H9 (cell line): ENCODE measurements around the gene UBR7. TPM values are rescaled to one million over a fixed set of nuclear protein-coding genes. Genes with fewer than 3 reads are reported as not detected.

Source experiments
- DNase-seq: peaks from one replicate; pipeline ENCODE4 v3.0.0-alpha.2; 2017
- H2AFZ ChIP-seq: one replicate; pipeline ENCODE4 v1.6.1; 2013; ENCODE audit warnings: mild to moderate bottlenecking, low read length, control low read depth, moderate library complexity
- H2AK5ac ChIP-seq: 2 replicates; pipeline ENCODE4 v1.6.1; 2013; ENCODE audit warnings: low read length, control low read depth, mixed read lengths; ENCODE audit not compliant: insufficient read length
- H2BK120ac ChIP-seq: one replicate; pipeline ENCODE4 v1.6.1; 2013; ENCODE audit warnings: low read depth, mild to moderate bottlenecking, low read length, control low read depth, inconsistent platforms; ENCODE audit not compliant: poor library complexity, severe bottlenecking
- H2BK12ac ChIP-seq: 2 replicates; pipeline ENCODE4 v1.6.1; 2013; ENCODE audit warnings: low read length, control low read depth, mixed read lengths, low read depth; ENCODE audit not compliant: insufficient read length
- H2BK15ac ChIP-seq: 2 replicates; pipeline ENCODE4 v1.6.1; 2013; ENCODE audit warnings: low read depth, low read length, control low read depth
- H2BK20ac ChIP-seq: one replicate; pipeline ENCODE4 v1.6.1; 2013; ENCODE audit warnings: low read depth, mild to moderate bottlenecking, low read length, control low read depth, inconsistent platforms; ENCODE audit not compliant: poor library complexity, severe bottlenecking
- H2BK5ac ChIP-seq: 2 replicates; pipeline ENCODE4 v1.6.1; 2013; ENCODE audit warnings: low read length, control low read depth, mixed read lengths; ENCODE audit not compliant: insufficient read length
- H3K14ac ChIP-seq: 2 replicates; pipeline ENCODE4 v1.6.1; 2013; ENCODE audit warnings: low read length, control low read depth; ENCODE audit not compliant: insufficient read depth
- H3K18ac ChIP-seq: 2 replicates; pipeline ENCODE4 v1.6.1; 2013; ENCODE audit warnings: low read depth, mild to moderate bottlenecking, mixed read lengths, low read length, control low read depth; ENCODE audit not compliant: insufficient read length
- H3K23ac ChIP-seq: 2 replicates; pipeline ENCODE4 v1.6.1; 2013; ENCODE audit warnings: low read length, control low read depth, mixed read lengths, low read depth; ENCODE audit not compliant: insufficient read length
- H3K23me2 ChIP-seq: 2 replicates; pipeline ENCODE4 v1.6.1; 2013; ENCODE audit warnings: low read depth, mild to moderate bottlenecking, mixed read lengths, low read length, control low read depth; ENCODE audit not compliant: insufficient read length, poor library complexity, severe bottlenecking
- H3K27ac ChIP-seq: 2 replicates; pipeline ENCODE4 v1.5.1; 2013; ENCODE audit warnings: low read length, control low read depth, mixed read lengths, low read depth; ENCODE audit not compliant: insufficient read length
- H3K27me3 ChIP-seq: 2 replicates; pipeline ENCODE4 v1.6.1; 2013; ENCODE audit warnings: low read length, control low read depth, inconsistent platforms; ENCODE audit not compliant: insufficient read depth
- H3K4ac ChIP-seq: 2 replicates; pipeline ENCODE4 v1.6.1; 2013; ENCODE audit warnings: low read depth, mild to moderate bottlenecking, control low read depth, inconsistent platforms, low read length, moderate library complexity
- H3K4me1 ChIP-seq: 2 replicates; pipeline ENCODE4 v1.6.1; 2013; ENCODE audit warnings: low read length, control low read depth, inconsistent platforms; ENCODE audit not compliant: insufficient read depth
- H3K4me2 ChIP-seq: 2 replicates; pipeline ENCODE4 v1.6.1; 2013; ENCODE audit warnings: low read length, control low read depth, mixed read lengths; ENCODE audit not compliant: insufficient read length, insufficient read depth
- H3K56ac ChIP-seq: 2 replicates; pipeline ENCODE4 v1.6.1; 2013; ENCODE audit warnings: low read depth, mild to moderate bottlenecking, mixed read lengths, low read length, control low read depth; ENCODE audit not compliant: insufficient read length
- H3K79me1 ChIP-seq: 2 replicates; pipeline ENCODE4 v1.6.1; 2013; ENCODE audit warnings: low read depth, mild to moderate bottlenecking, moderate library complexity, low read length, control low read depth, inconsistent platforms; ENCODE audit not compliant: insufficient read depth, poor library complexity, severe bottlenecking
- H3K79me2 ChIP-seq: 2 replicates; pipeline ENCODE4 v1.6.1; 2013; ENCODE audit warnings: low read length, control low read depth, inconsistent platforms; ENCODE audit not compliant: insufficient read depth
- H3K9ac ChIP-seq: 2 replicates; pipeline ENCODE4 v1.6.1; 2013; ENCODE audit warnings: low read length, control low read depth, mixed read lengths; ENCODE audit not compliant: insufficient read length; ENCODE audit errors: extremely low read depth
- H3K9me3 ChIP-seq: one replicate; pipeline ENCODE4 v1.6.1; 2013; ENCODE audit warnings: low read depth, low read length, inconsistent platforms; ENCODE audit not compliant: control insufficient read depth
- H3T11ph ChIP-seq: one replicate; pipeline ENCODE4 v1.6.1; 2013; ENCODE audit warnings: mild to moderate bottlenecking, low read length, control low read depth, inconsistent platforms
- H4K20me1 ChIP-seq: one replicate; pipeline ENCODE4 v1.6.1; 2013; ENCODE audit not compliant: control insufficient read depth, insufficient read length, insufficient read depth
- H4K5ac ChIP-seq: 2 replicates; pipeline ENCODE4 v1.6.1; 2013; ENCODE audit warnings: low read depth, mild to moderate bottlenecking, mixed read lengths, low read length, control low read depth; ENCODE audit not compliant: insufficient read length
- H4K8ac ChIP-seq: replicated peaks from 2 replicates; pipeline ENCODE4 v1.6.1; 2013; ENCODE audit warnings: low read length, control low read depth, mixed read lengths, low read depth; ENCODE audit not compliant: insufficient read length
- H4K91ac ChIP-seq: 2 replicates; pipeline ENCODE4 v1.6.1; 2013; ENCODE audit warnings: low read depth, mild to moderate bottlenecking, moderate library complexity, mixed read lengths, low read length, control low read depth; ENCODE audit not compliant: insufficient read length
- H3K27ac Mint-ChIP-seq, 3 experiments: 2 replicates in 2 of 3; 3 replicates in 1 of 3; pipeline ENCODE4 v1.8.0; 2020 to 2021; ENCODE audit warnings: mixed read lengths in 3 of 3, mild to moderate bottlenecking in 1 of 3, moderate library complexity in 1 of 3
- H3K27me3 Mint-ChIP-seq: 2 replicates; pipeline ENCODE4 v1.8.0; 2021; ENCODE audit warnings: low read depth, mild to moderate bottlenecking, moderate library complexity, mixed read lengths
- H3K36me3 Mint-ChIP-seq, 3 experiments: 2 replicates in 2 of 3; 3 replicates in 1 of 3; pipeline ENCODE4 v1.8.0; 2020 to 2021; ENCODE audit warnings: low read depth in 3 of 3, mixed read lengths in 3 of 3; ENCODE audit not compliant: insufficient read depth in 1 of 3
- H3K4me1 Mint-ChIP-seq, 2 experiments: 2 replicates each; pipeline ENCODE4 v1.8.0; 2020; ENCODE audit warnings: mixed read lengths in 2 of 2
- H3K4me3 Mint-ChIP-seq, 2 experiments: 2 replicates in 1 of 2; 3 replicates in 1 of 2; pipeline ENCODE4 v1.8.0; 2020 to 2021; ENCODE audit warnings: mild to moderate bottlenecking in 2 of 2, mixed read lengths in 2 of 2, moderate library complexity in 1 of 2
- H3K9me3 Mint-ChIP-seq, 2 experiments: 2 replicates in 1 of 2; 3 replicates in 1 of 2; pipeline ENCODE4 v1.8.0; 2020; ENCODE audit warnings: mild to moderate bottlenecking in 2 of 2, mixed read lengths in 2 of 2, moderate library complexity in 1 of 2
- WGBS: extraction: QIAGEN DNeasy Blood & Tissue Kit; methylation state at CpG from one replicate; pipeline ENCODE4 v1.1.7; 2013; ENCODE audit warnings: missing lambda C conversion rate, low lambda C conversion rate, mixed read lengths; ENCODE audit not compliant: insufficient read length; ENCODE audit errors: extremely low coverage; 5-methylcytosine and 5-hydroxymethylcytosine counted together
- total RNA-seq: library from RNA; stranded (reverse); gene quantifications from 2 replicates; pipeline ENCODE4 v1.2.1, GENCODE V29; 2021
- TF ChIP-seq, protein P1 (sequence below): fragments of 200-600 bp; sonication (generic); conservative IDR thresholded peaks from 3 replicates; pipeline ENCODE4 v1.8.0; 2021; ENCODE audit warnings: antibody characterized with exemption, mild to moderate bottlenecking

UBR7 gene
- total RNA-seq, 1 experiment from 2014 or later, result 28.4 TPM

DNA sequence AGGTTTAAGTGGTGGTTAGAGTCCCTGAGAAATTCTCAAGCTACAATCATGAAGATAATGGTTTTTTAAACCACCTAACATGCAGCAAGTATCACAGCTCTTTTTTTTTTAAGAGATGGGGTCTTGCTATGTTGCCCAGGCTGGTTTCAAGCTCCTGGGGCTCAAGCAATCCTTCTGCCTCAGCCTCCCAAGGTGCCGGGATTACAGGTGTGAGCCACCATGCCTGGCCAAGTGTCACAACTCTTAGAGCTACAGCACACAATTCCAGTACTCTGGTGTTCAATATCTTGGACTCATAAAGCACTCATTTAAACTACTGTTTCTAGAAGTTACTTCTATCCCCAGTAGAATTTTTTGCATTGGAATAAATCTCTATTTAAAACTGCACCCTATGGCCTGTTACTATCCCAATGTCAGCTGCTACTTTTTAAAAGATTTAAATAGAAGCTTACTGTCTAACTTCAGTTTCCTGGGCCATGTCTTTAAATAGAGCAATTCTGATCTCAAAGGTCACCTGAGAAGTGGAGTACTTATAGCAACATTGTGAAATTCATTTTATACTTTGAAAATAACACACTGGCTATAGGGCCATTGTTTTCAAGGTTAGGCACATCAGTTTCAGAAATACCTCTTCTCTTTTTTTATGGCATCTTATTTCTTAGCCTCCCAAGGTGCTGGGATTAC, 11.6 kb upstream of the UBR7 start:
- Mint-ChIP-seq H3K27me3 (no peaks in the 10 kb centered on the region), H3K27ac (no peak overlapping the region), H3K4me3 (no peak overlapping the region), H3K36me3 (no peaks in the 10 kb centered on the region), H3K4me1 (no peaks in the 10 kb centered on the region), H3K9me3 (no peaks in the 10 kb centered on the region)
- H3K27ac ChIP-seq, result no peak overlapping the region
- H2AK5ac ChIP-seq, result no peak overlapping the region
- no peak overlapping the region for H2BK20ac ChIP-seq
- H3K9me3 ChIP-seq, result no peaks in the 10 kb centered on the region
- H3K4me2 ChIP-seq, result no peak overlapping the region
- no peak overlapping the region for H3K9ac ChIP-seq
- no peak overlapping the region for H2BK15ac ChIP-seq
- no peak overlapping the region for H4K91ac ChIP-seq
- no peak for DNase-seq
- no peak overlapping the region for H2BK12ac ChIP-seq
- H3K23ac ChIP-seq, result no peak overlapping the region
- H3T11ph ChIP-seq, result no peak overlapping the region
- no peak overlapping the region for H3K14ac ChIP-seq
- no CpG with 5 or more reads among the region's 1 CpG for WGBS
- no peak overlapping the region for H2BK5ac ChIP-seq
- no peak overlapping the region for H3K4ac ChIP-seq
- H3K79me1 ChIP-seq, result no peaks in the 10 kb centered on the region
- H3K27me3 ChIP-seq, result no peaks in the 10 kb centered on the region; the same call in 1 of the 2 replicates
- no peaks in the 10 kb centered on the region for H3K4me1 ChIP-seq
- H3K18ac ChIP-seq, result no peak overlapping the region
- H2BK120ac ChIP-seq, result no peak overlapping the region
- no peak overlapping the region for H2AFZ ChIP-seq
- H3K79me2 ChIP-seq, result no peaks in the 10 kb centered on the region
- no peak overlapping the region for H3K56ac ChIP-seq
- no peak overlapping the region for H4K5ac ChIP-seq
- TF ChIP-seq, protein P1, sequence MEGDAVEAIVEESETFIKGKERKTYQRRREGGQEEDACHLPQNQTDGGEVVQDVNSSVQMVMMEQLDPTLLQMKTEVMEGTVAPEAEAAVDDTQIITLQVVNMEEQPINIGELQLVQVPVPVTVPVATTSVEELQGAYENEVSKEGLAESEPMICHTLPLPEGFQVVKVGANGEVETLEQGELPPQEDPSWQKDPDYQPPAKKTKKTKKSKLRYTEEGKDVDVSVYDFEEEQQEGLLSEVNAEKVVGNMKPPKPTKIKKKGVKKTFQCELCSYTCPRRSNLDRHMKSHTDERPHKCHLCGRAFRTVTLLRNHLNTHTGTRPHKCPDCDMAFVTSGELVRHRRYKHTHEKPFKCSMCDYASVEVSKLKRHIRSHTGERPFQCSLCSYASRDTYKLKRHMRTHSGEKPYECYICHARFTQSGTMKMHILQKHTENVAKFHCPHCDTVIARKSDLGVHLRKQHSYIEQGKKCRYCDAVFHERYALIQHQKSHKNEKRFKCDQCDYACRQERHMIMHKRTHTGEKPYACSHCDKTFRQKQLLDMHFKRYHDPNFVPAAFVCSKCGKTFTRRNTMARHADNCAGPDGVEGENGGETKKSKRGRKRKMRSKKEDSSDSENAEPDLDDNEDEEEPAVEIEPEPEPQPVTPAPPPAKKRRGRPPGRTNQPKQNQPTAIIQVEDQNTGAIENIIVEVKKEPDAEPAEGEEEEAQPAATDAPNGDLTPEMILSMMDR, result no peak
- no peaks in the 10 kb centered on the region for H4K20me1 ChIP-seq
- H3K23me2 ChIP-seq, result no peaks in the 10 kb centered on the region
- no peak overlapping the region for H4K8ac ChIP-seq
